HG03469 (cell line): ENCODE measurements around the gene BTNL8.
"Not testable (repeated sequence)": the region's sequence is repeated elsewhere in the genome, so short reads cannot be mapped to it uniquely, and the experiment has no call there.

Experiments used
- ATAC-seq: cut with Tn5 transposase; IDR thresholded peaks from one replicate; pipeline ENCODE4 v1.9.1; 2021; ENCODE audit warnings: mild to moderate bottlenecking, moderate library complexity, moderate number of reproducible peaks; ENCODE audit not compliant: unreplicated experiment

BTNL8 gene

DNA sequence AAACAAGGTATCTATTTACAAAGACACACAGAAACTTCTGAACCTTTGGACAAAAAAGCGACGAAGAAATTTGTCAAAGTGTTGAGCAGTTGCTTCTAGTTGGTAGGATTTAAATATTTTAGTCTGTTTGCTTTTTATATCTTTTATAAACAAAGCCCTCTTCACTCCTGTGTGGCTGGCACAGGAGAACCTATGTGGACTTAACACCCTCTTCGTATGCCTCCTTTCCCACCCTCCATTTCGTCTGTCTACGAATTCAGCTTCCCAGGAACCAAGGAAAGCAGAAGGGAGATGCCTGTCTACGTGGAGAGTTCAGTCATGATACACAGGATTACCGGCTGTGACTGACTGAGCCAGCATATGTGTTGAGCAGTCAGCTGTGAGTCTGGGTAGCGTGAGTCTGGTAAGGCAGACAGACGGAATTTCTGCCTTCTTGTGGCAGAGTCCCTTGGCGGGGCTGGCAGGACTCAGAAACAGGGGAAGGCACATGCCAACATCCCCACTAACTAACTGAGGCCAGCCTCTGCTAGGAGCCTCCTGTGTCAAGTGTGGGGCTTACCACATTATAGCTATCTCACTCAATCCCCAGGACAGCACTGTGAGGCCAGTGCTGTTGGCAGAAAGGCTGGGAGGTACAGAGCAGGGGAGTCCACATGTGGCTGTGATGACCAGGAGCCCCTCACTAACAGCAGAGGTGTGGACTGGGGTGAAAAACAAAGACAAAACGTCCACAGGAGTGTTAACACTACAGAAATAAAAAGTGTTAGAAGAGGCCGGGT lies 24.0 kb upstream of the BTNL8 start:
- no peak for ATAC-seq

DNA sequence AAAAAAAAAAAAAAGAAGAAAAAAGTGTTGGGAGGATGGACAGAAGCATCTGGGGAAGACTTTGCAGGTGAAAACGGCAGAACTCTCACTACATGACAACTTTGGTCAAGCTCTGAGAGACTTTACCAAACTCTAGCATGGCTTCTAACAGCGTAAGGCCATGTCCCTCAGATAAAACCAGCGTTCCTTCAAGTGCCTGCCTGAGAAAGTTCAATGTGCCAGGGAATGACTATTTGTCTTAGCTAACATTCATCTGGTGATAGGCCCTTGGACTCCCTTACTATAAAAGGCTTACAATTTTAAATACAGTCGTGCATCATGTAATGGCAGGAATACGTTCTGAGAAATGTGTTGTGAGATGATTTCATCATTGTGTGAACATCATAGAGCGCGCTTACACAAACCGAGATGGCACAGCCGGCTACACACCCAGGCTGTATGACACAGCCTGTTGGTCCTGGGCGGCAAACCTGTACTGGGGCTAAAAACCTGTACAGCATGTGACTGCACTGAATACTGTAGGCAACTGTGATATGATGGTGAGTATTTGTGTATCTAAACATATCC lies 23.0 kb upstream of the BTNL8 start:
- no peak for ATAC-seq

DNA sequence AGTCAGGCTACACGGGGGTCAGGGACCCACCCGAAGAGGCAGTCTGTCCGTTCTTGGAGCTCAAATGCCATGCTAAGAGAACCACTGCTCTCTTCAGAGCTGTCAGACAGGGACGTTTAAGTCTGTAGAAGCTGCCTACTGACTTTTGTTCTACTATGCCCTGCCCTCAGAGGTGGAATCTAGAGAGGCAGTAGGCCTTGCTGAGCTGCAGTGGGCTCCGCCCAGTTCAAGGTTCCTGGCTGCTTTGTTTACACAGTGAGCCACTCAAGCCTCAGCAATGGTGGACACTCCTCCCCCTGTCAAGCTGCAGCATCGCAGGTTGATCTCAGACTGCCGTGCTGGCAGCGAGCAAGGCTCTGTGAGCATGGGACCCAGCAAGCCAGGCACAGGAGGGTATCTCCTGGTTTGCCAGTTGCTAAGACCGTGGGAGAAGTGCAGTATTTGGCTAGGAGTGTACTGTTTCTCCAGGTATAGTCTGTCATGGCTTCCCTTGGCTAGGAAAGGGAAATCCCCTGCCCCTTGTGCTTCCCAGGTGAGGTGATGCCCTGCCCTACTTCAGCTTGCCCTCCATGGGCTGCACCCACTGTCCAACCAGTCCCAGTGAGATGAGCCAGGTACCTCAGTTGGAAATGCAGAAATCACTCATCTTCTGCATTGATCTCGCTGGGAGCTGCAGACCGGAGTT lies 13.0 kb upstream of the BTNL8 start:
- ATAC-seq = not testable (repeated sequence)

DNA sequence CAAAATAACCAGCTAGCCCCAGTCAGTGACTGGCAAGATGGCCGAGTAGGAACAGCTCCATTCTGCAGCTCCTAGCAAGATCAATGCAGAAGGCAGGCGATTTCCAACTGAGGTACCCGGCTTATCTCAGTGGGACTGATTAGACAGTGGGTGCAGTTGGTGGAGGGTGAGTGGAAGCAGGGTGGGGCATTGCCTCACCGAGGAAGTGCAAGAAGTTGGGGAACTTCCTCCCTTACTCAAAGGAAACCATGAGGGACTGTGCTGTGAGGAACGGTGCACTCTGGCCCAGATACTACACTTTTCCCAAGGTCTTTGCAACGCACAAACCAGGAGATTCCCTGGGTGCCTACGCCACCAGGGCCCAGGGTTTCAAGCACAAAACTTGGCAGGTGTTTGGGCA lies 9.6 kb upstream of the BTNL8 start:
- ATAC-seq = no peak

DNA sequence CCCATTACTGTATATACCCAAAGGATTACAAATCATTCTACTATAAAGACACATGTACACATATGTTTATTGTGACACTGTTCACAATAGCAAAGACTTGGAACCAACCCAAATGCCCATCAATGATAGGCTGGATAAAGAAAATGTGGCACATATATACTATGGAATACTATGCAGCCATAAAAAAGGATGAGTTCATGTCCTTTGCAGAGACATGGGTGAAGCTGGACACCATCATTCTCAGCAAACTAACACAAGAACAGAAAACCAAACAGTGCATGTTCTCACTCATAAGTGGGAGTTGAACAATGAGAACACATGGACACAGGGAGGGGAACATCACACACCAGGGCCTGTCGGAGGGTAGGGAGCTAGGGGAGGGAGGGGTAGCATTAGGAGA lies 3.6 kb upstream of the BTNL8 start:
- ATAC-seq = not testable (repeated sequence)

DNA sequence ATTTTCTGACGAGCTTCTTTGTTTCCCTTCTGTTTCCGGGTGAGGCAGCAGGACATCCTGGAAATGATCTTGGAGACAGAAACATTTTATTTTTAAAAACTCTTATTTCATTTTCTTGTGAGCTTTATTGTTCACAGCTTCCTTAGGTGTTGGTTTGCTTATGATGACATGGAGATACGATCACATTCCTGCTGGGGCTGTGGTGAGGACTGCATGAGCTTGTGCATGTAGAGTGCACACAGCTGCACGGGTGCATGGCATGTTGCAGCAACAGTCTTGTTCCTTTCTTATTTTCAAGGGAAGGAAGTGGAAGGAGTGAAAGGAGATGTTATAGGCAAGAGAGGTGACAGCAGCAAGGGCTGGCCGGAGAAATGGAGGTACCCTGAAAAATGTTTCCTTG lies 1.2 kb downstream of the BTNL8 start:
- ATAC-seq = no peak

DNA sequence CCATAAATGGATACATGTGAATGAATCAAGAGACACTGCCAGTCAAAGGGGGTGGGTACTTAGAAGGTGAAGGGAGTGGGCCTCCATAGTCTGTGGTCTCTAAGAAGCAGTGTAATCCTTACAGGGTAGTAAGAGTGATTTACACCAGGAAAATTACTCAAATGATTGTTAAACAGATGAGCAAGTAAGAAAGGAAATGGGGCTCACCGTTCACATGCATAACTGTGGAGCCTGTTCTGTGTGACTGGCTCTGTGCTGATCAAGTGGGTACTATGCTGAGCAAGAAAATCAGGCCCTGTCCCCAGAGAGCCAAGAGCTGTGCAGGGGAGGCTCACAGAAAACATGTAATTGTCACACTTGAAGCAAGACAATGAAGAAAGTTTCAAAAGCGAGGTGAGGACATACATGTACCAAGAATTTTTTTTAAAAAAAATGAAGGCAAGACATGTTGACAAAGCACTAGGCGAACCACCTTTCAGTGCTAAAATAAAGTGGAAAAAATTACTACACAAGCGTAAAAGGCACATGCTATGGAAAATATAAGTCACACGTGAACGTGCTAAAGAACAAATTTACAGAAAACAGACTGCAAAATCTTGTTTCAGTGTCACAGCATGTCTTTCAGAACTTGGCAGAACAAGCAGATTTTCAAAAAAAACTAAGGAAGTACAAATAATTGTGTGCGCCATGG lies 2.5 kb downstream of the BTNL8 start:
- ATAC-seq = no peak

DNA sequence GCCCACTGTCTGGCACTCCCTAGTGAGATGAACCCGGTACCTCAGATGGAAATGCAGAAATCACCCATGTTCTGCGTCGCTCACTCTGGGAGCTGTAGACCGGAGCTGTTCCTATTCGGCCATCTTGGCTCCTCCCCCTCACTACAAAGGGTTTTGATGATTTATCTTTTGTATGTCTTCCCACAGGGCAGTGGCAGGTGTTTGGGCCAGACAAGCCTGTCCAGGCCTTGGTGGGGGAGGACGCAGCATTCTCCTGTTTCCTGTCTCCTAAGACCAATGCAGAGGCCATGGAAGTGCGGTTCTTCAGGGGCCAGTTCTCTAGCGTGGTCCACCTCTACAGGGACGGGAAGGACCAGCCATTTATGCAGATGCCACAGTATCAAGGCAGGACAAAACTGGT lies 9.4 kb downstream of the BTNL8 start:
- no peak for ATAC-seq

DNA sequence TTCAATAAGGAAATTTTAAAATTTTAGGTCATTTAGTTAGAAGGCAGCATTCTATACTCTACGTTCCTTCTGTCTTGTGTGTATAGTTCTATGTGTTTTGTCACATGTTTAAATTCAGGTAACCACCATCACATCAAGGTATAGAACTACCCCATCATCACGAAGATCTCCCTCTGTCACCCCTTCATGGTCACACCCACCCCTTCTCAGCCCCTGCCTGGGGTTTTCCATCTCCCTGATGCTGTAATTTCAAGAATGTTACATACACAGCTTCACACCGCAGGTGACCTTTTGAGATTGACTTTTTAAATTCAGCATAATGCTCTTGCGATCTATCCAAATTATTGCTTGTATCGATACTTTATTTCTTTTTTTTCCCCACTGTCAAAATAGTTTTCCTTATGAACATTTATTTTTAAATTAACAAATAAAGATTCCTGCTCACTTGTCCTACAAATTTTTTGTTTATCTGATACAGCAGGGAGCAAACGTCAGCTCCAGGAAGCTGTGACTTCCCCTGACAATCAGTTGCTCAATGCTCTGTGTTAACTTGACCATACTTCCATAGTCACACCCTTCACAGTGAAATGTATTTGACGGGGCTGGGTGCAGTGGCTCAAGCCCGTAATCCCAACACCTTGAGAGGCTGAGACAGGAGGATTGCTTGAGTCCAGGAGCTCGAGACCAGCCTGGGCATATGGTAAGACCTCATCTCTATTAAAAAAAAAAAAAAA lies 10.2 kb downstream of the BTNL8 start:
- no peak for ATAC-seq

DNA sequence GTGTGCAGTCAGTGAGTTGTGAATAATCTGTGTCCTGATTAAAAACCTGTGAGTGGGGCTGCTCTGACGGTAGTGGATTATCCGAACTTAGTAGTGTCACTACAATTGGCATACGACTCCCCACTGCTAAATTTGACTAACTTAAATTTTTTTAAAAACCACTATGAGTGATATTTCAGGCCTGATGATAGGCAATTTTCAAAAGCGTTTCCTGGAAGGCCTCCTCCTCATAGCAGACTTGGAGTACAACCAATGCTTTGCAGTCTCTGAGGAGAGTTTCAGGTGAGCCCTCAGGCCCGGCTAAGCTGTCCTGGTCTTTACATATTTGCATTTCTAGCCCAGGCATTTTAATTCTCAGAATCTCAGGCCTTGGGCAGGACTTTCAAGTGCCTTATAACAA lies 10.8 kb downstream of the BTNL8 start:
- ATAC-seq = no peak

DNA sequence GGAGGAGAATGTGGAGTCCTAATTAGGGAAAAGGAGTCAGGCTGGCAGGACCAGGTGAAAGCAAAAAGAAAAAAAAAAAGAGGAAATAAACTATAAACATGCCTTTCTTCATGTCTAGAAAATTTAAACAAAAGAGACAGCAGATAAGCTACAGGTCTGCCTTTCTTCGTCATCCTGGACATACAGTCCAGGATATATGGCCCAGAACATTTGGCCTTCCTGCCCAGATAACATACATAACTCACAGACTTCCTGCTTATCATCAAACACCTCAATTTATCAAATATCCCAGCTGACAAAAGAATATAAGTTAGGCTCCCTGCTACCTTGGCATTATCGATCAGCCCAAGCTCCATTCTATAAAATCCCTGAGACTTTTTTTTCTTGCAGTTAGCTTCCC lies 11.2 kb downstream of the BTNL8 start:
- ATAC-seq = no peak

DNA sequence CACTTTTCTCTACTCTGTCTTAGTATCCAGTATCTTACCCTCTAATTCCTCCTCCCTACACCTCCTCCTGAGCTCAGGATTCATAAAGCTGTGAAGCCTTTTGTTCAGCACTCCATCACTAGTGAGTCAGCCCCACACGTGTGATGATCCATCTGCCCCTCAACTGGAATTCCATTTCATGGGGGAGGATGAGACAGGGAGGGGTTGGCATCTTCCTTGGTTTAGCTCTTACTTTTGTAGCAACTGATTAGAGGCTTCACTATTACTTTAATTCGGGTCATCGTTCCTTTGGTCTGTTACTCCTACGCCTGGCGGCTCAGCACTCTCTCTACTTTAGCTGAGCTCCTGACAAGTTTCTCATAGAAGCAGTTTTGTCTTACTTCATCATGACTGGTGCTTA lies 11.8 kb downstream of the BTNL8 start:
- ATAC-seq = no peak

DNA sequence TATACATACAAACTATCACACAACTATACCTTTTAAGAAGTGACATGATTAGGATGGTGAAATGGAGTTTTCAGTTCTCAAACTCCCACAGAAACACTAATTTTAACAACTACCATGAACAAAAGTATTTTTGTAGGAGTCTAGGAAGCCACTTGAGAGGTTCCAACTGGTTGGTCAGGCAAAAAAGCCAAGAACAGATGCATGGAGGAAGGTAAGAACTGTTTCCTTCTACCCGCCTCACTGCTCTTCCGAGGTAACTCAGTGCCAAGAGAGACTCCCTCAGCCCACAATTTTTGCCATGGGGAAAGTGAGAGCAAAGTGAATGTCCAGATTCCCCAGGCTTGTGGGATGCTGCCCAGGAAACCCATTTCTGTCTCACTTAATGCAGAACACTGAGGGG lies 15.7 kb downstream of the BTNL8 start:
- ATAC-seq = no peak

DNA sequence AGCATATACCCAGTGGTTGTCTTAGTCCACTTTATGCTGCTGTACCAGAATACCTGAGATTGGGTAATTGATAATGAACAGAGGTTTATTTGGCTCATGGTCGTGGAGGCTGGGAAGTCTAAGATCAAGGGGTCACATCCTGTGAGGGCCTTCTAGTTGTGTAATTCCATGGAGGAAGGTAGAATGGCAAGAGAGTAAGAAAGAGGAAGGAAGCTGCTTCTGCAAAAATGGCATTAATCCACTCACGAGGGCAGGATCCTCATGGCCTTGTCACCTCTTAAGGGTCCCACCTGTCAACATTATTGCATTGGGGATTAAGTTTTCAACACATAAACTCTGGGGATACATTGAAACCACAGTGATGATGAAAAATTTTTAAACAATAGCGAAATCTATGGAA lies 17.0 kb downstream of the BTNL8 start:
- no peak for ATAC-seq

DNA sequence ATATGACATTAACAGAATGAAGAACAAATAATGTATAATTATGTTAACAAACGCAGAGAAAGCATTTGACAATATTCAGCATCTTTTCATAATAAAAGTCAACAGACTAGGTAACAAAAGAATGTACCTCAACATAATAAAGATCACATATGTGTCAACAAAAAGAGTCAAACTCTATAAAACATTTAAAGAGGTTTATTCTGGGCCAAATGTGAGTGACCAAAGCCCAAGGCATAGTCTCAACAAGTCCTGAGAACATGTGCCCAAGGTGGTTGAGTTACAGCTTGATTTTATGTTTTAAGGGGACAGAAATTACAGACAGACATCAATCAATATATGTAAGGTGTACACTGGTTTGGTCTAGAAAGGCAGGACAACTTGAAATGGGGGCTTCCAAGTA lies 19.4 kb downstream of the BTNL8 start:
- no peak for ATAC-seq

DNA sequence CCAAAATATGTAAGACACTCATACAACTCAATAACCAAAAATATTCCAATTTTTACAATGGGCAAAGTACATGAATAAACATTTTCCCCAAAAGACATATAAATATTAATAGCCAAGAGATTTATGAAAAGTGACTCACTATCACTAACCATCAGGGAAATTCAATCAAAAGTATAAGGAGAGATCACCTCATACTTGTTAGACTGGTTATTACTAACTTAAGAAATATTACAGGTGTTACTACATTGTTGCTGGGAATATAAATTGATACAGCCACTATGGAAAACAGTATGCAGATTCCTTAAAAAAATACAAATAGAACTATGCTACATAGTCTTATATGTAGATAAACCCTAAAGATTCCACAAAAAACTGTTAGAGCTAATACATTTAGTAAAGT lies 21.8 kb downstream of the BTNL8 start:
- no peak for ATAC-seq

DNA sequence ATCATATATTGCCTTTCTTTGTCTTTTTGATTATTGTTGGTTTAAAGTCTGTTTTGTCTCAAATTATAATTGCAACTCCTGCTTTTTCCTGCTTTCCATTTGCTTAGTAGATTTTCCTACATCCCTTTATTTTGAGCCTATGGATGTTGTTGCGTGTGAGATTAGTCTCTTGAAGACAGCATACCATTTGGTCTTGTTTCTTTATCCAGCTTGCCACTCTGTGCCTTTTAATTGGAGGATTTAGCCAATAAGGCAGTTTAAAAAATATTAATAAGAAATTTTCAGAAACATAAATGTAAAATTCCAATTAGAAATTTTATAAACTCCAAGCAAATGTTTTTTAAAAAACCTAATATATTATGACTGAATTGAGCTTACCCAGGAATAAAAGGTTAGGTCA lies 24.0 kb downstream of the BTNL8 start:
- ATAC-seq = no peak

DNA sequence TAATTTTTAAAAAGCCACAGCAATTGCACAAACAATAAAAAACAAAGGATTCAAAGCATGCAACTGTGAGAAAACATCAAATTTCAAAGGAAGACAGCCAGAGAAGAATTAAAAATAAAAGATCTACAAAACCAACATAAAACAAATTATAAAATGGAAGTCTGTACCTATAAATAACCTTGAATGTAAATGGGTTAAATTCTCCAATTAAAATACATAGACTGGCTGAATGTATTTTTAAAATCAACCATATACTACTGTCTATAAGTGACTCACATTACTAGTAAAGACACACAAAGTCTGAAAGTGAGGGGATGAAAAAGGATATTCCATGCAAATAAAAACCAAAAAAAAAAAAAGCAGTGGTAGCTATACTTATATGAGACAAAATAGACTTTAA lies 33.7 kb downstream of the BTNL8 start:
- no peak for ATAC-seq

DNA sequence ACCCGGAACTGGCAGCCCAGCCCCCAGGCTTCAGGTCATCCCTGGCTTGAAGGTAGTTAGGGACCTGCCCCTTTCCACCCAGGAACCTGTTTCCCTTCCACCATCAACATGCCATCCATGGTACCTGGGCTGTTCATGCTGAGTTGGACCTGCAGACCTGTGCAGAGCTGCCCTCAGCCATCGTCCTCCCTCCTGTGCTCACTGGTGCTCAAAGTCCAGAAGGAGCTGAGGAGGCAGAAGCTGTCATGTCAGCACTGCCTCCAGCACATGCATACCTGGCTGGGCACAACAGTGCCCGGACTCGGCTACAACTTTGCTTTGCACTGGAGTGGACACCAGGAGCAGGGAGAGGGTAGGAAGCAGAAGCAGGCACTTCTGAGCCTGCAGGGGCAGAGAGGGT lies 36.2 kb downstream of the BTNL8 start:
- ATAC-seq = no peak

DNA sequence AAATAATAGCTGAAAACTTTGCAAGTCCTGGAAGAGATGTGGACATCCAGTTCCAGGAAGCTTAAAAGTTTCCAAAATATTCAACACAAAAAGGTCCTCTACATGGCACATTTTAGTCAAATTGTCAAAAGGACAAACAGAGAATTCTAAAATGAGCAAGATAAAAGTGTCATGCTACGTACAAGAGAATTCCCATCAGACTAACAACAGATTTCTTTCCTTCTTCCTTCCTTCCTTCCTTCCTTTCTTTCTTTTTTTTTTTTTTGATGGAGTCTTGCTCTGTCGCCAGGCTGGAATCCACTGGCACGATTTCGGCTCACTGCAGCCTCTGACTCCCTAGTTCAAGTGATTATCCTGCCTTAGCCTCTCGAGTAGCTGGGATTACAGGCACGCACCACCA lies 39.3 kb downstream of the BTNL8 start:
- no peak for ATAC-seq

DNA sequence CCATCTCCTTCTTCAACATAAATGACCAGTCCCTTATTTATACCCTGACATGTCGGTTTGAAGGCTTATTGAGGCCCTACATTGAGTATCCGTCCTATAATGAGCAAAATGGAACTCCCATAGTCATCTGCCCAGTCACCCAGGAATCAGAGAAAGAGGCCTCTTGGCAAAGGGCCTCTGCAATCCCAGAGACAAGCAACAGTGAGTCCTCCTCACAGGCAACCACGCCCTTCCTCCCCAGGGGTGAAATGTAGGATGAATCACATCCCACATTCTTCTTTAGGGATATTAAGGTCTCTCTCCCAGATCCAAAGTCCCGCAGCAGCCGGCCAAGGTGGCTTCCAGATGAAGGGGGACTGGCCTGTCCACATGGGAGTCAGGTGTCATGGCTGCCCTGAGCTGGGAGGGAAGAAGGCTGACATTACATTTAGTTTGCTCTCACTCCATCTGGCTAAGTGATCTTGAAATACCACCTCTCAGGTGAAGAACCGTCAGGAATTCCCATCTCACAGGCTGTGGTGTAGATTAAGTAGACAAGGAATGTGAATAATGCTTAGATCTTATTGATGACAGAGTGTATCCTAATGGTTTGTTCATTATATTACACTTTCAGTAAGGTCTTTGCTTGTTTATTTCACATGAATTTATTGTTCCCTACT lies 51.5 kb downstream of the BTNL8 start:
- no peak for ATAC-seq
